GM23338 (cell line): ENCODE results near the gene GHRHR. TPM values are rescaled to one million over a fixed set of nuclear protein-coding genes. Genes with fewer than 3 reads are reported as not detected.

Experiments
- ATAC-seq: fragments of 200-7000 bp; cut with Tn5 transposase; 3 replicates; pipeline ENCODE4 v1.9.1; 2020
- DNase-seq: peaks from one replicate; pipeline ENCODE4 v3.0.0-alpha.2; 2015; ENCODE audit warnings: low spot score
- H2AFZ ChIP-seq: fragments of 200-600 bp; sonication (generic); 2 replicates; pipeline ENCODE4 v1.8.0; 2016; ENCODE audit warnings: antibody characterized with exemption, mild to moderate bottlenecking, moderate library complexity
- H3F3A ChIP-seq: fragments of 200-600 bp; sonication (generic); replicated peaks from 2 replicates; pipeline ENCODE4 v1.8.0; 2017; ENCODE audit warnings: antibody characterized with exemption, mixed run types, low read depth
- H3K27ac ChIP-seq: fragments of 200-600 bp; sonication (generic); 2 replicates; pipeline ENCODE4 v1.6.1; 2016; ENCODE audit warnings: low read depth
- H3K27me3 ChIP-seq: fragments of 200-600 bp; sonication (generic); 2 replicates; pipeline ENCODE4 v1.8.0; 2016; ENCODE audit warnings: mild to moderate bottlenecking, mixed run types, moderate library complexity; ENCODE audit not compliant: insufficient read depth
- H3K36me3 ChIP-seq: fragments of 200-600 bp; sonication (generic); 2 replicates; pipeline ENCODE4 v1.8.0; 2016; ENCODE audit warnings: mild to moderate bottlenecking; ENCODE audit not compliant: insufficient read depth
- H3K4me1 ChIP-seq: fragments of 200-600 bp; sonication (generic); 2 replicates; pipeline ENCODE4 v1.8.0; 2016; ENCODE audit warnings: mild to moderate bottlenecking, moderate library complexity; ENCODE audit not compliant: insufficient read depth
- H3K4me2 ChIP-seq: fragments of 200-600 bp; sonication (generic); 2 replicates; pipeline ENCODE4 v1.7.1; 2017; ENCODE audit warnings: mixed run types
- H3K4me3 ChIP-seq: fragments of 200-600 bp; sonication (generic); 2 replicates; pipeline ENCODE4 v1.6.1; 2016; ENCODE audit warnings: mixed run types
- H3K79me2 ChIP-seq: fragments of 200-600 bp; sonication (generic); replicated peaks from 2 replicates; pipeline ENCODE4 v1.8.0; 2017; ENCODE audit warnings: mild to moderate bottlenecking; ENCODE audit not compliant: insufficient read depth
- H3K9me2 ChIP-seq: fragments of 200-600 bp; sonication (generic); 2 replicates; pipeline ENCODE4 v1.8.0; 2017; ENCODE audit not compliant: insufficient read depth
- H4K20me1 ChIP-seq: fragments of 200-600 bp; sonication (generic); replicated peaks from 2 replicates; pipeline ENCODE4 v1.8.0; 2017; ENCODE audit warnings: mild to moderate bottlenecking; ENCODE audit not compliant: insufficient read depth
- H3K27ac Mint-ChIP-seq: 2 replicates; pipeline ENCODE4 v1.8.0; 2020; ENCODE audit warnings: inconsistent platforms, mild to moderate bottlenecking, moderate library complexity, mixed read lengths
- H3K27me3 Mint-ChIP-seq: 3 replicates; pipeline ENCODE4 v1.8.0; 2022; ENCODE audit warnings: low read depth, mild to moderate bottlenecking, moderate library complexity, mixed read lengths, inconsistent platforms; ENCODE audit not compliant: insufficient read depth, poor library complexity
- H3K36me3 Mint-ChIP-seq: 3 replicates; pipeline ENCODE4 v1.8.0; 2021; ENCODE audit warnings: low read depth, mild to moderate bottlenecking, inconsistent platforms, moderate library complexity, mixed read lengths
- H3K4me1 Mint-ChIP-seq: 3 replicates; pipeline ENCODE4 v1.8.0; 2020; ENCODE audit warnings: mild to moderate bottlenecking, inconsistent platforms, mixed read lengths
- H3K4me3 Mint-ChIP-seq: 3 replicates; pipeline ENCODE4 v1.8.0; 2021; ENCODE audit warnings: moderate library complexity, mild to moderate bottlenecking, inconsistent platforms, mixed read lengths
- H3K9me3 Mint-ChIP-seq: 3 replicates; pipeline ENCODE4 v1.8.0; 2020; ENCODE audit warnings: moderate library complexity, mild to moderate bottlenecking, inconsistent platforms, mixed read lengths
- CREB1 ChIP-seq: fragments of 250-450 bp; sonication (Bioruptor Pico); IDR thresholded peaks from 2 replicates; pipeline ENCODE4 v1.5.0; 2020; ENCODE audit warnings: low read depth, mild to moderate bottlenecking, moderate library complexity
- EZH2 ChIP-seq: fragments of 200-600 bp; sonication (generic); IDR thresholded peaks from one replicate; pipeline ENCODE4 v1.8.0; 2017; ENCODE audit warnings: antibody characterized with exemption, mild to moderate bottlenecking, low read depth; ENCODE audit not compliant: unreplicated experiment
- EZH2phosphoT487 ChIP-seq: fragments of 200-600 bp; sonication (generic); IDR thresholded peaks from one replicate; pipeline ENCODE4 v1.8.1; 2018; ENCODE audit warnings: antibody characterized with exemption; ENCODE audit not compliant: unreplicated experiment
- JUNB ChIP-seq: IDR thresholded peaks from one replicate; pipeline ENCODE4 v1.6.1; 2016; ENCODE audit warnings: antibody characterized with exemption; ENCODE audit not compliant: unreplicated experiment
- NANOG ChIP-seq: IDR thresholded peaks from 2 replicates; pipeline ENCODE4 v1.6.1; 2016; ENCODE audit warnings: antibody characterized with exemption, borderline replicate concordance
- POLR2AphosphoS5 ChIP-seq: IDR thresholded peaks from 2 replicates; pipeline ENCODE4 v1.6.1; 2016; ENCODE audit warnings: antibody characterized with exemption, low read depth
- STAT1 ChIP-seq: IDR thresholded peaks from one replicate; pipeline ENCODE4 v1.6.1; 2016; ENCODE audit warnings: antibody characterized with exemption; ENCODE audit not compliant: unreplicated experiment
- ZNF114 ChIP-seq: fragments of 250-450 bp; sonication (Bioruptor Pico); IDR thresholded peaks from 2 replicates; pipeline ENCODE4 v1.5.0; 2020; ENCODE audit warnings: mild to moderate bottlenecking, moderate library complexity
- ZNF331 ChIP-seq: fragments of 250-450 bp; sonication (Bioruptor Pico); IDR thresholded peaks from 2 replicates; pipeline ENCODE4 v1.5.0; 2020; ENCODE audit warnings: low read depth, mild to moderate bottlenecking, moderate library complexity
- ZNF462 ChIP-seq: fragments of 250-450 bp; sonication (Bioruptor Pico); IDR thresholded peaks from 2 replicates; pipeline ENCODE4 v1.5.0; 2020; ENCODE audit warnings: mild to moderate bottlenecking, moderate library complexity
- polyA plus RNA-seq: library from polyadenylated mRNA; unstranded; fragments of >200 nt; fragmentation: Nextera tagmentation; extraction: Ambion mirVana; gene quantifications from 2 replicates; pipeline ENCODE4 v1.2.1, GENCODE V29; 2016
- total RNA-seq: library from RNA; depleted of rRNA; stranded (reverse); fragments of >200 nt; shearing (Covaris generic); gene quantifications from 2 replicates; pipeline ENCODE4 v1.2.3, GENCODE V29; 2014
- TF ChIP-seq, protein P1 (sequence below): IDR thresholded peaks from one replicate; pipeline ENCODE4 v1.6.1; 2018; ENCODE audit warnings: antibody characterized with exemption; ENCODE audit not compliant: unreplicated experiment
- TF ChIP-seq, protein P2 (sequence below), 2 experiments: fragments of 200-600 bp in 1 of 2; sonication (generic) in 1 of 2; conservative IDR thresholded peaks; 2 replicates each; pipeline versions ENCODE4 v1.5.1 to v1.6.1; 2016 to 2017; ENCODE audit warnings: antibody characterized with exemption in 2 of 2, low read depth in 2 of 2, mild to moderate bottlenecking in 2 of 2, moderate library complexity in 1 of 2
- TF ChIP-seq, protein P3 (sequence below): IDR thresholded peaks from 2 replicates; pipeline ENCODE4 v1.6.1; 2016; ENCODE audit warnings: antibody characterized with exemption

The GHRHR gene
- total and polyA plus RNA-seq, 2 experiments from 2014 or later: 2.2 TPM; not detected in 1

- Mint-ChIP-seq H3K27ac (no peak overlapping the region), H3K36me3 (no peaks in the 10 kb centered on the region), H3K4me3 (no peak overlapping the region), H3K4me1 (peaks cover 7% of the 10 kb centered on the region; the same call in 2 of the 3 replicates), H3K9me3 (no peaks in the 10 kb centered on the region), H3K27me3 (peaks cover 8% of the 10 kb centered on the region)
- Histone ChIP-seq H3F3A (no peaks in the 10 kb centered on the region), H4K20me1 (no peaks in the 10 kb centered on the region), H3K4me2 (no peak overlapping the region), H3K27ac (no peak overlapping the region), H3K27me3 (no peaks in the 10 kb centered on the region), H3K4me3 (no peak overlapping the region), H3K9me2 (no peaks in the 10 kb centered on the region), H3K36me3 (no peaks in the 10 kb centered on the region), H3K4me1 (peaks cover 6% of the 10 kb centered on the region; the same call in 1 of the 2 replicates), H2AFZ (no peak overlapping the region), H3K79me2 (no peaks in the 10 kb centered on the region)
- DNase-seq (no peak), ATAC-seq (no peak)
- TF ChIP-seq ZNF462 (no peak), CREB1 (CRISPR knock-in tag) (no peak), POLR2AphosphoS5 (no peak), NANOG (no peak), ZNF331 (no peak), EZH2 (no peak), JUNB (no peak), STAT1 (no peak), ZNF114 (CRISPR knock-in tag) (no peak), EZH2phosphoT487 (no peak)
- TF ChIP-seq, protein P1, sequence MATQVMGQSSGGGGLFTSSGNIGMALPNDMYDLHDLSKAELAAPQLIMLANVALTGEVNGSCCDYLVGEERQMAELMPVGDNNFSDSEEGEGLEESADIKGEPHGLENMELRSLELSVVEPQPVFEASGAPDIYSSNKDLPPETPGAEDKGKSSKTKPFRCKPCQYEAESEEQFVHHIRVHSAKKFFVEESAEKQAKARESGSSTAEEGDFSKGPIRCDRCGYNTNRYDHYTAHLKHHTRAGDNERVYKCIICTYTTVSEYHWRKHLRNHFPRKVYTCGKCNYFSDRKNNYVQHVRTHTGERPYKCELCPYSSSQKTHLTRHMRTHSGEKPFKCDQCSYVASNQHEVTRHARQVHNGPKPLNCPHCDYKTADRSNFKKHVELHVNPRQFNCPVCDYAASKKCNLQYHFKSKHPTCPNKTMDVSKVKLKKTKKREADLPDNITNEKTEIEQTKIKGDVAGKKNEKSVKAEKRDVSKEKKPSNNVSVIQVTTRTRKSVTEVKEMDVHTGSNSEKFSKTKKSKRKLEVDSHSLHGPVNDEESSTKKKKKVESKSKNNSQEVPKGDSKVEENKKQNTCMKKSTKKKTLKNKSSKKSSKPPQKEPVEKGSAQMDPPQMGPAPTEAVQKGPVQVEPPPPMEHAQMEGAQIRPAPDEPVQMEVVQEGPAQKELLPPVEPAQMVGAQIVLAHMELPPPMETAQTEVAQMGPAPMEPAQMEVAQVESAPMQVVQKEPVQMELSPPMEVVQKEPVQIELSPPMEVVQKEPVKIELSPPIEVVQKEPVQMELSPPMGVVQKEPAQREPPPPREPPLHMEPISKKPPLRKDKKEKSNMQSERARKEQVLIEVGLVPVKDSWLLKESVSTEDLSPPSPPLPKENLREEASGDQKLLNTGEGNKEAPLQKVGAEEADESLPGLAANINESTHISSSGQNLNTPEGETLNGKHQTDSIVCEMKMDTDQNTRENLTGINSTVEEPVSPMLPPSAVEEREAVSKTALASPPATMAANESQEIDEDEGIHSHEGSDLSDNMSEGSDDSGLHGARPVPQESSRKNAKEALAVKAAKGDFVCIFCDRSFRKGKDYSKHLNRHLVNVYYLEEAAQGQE: no peak
- TF ChIP-seq, protein P2, sequence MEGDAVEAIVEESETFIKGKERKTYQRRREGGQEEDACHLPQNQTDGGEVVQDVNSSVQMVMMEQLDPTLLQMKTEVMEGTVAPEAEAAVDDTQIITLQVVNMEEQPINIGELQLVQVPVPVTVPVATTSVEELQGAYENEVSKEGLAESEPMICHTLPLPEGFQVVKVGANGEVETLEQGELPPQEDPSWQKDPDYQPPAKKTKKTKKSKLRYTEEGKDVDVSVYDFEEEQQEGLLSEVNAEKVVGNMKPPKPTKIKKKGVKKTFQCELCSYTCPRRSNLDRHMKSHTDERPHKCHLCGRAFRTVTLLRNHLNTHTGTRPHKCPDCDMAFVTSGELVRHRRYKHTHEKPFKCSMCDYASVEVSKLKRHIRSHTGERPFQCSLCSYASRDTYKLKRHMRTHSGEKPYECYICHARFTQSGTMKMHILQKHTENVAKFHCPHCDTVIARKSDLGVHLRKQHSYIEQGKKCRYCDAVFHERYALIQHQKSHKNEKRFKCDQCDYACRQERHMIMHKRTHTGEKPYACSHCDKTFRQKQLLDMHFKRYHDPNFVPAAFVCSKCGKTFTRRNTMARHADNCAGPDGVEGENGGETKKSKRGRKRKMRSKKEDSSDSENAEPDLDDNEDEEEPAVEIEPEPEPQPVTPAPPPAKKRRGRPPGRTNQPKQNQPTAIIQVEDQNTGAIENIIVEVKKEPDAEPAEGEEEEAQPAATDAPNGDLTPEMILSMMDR (conservative IDR thresholded peaks at IDR 0.05; ENCODE audit: low read depth in 2 of 2): no peak
- TF ChIP-seq, protein P3, sequence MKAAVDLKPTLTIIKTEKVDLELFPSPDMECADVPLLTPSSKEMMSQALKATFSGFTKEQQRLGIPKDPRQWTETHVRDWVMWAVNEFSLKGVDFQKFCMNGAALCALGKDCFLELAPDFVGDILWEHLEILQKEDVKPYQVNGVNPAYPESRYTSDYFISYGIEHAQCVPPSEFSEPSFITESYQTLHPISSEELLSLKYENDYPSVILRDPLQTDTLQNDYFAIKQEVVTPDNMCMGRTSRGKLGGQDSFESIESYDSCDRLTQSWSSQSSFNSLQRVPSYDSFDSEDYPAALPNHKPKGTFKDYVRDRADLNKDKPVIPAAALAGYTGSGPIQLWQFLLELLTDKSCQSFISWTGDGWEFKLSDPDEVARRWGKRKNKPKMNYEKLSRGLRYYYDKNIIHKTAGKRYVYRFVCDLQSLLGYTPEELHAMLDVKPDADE: no peak
Observed at GRCh38 chr7:30936650-30937245, 27.0 kb upstream of the GHRHR start.
